Measurements from ENCODE around the gene ABHD14A.

GRCh38 chr3:52029535-52029934 lies 54.7 kb downstream of the ABHD14A start:
- no peak for TF ChIP-seq TCF7 (CRISPR knock-in tag; IDR thresholded peaks at IDR 0.05; ENCODE audit: low read depth)
- TF ChIP-seq, protein P1, sequence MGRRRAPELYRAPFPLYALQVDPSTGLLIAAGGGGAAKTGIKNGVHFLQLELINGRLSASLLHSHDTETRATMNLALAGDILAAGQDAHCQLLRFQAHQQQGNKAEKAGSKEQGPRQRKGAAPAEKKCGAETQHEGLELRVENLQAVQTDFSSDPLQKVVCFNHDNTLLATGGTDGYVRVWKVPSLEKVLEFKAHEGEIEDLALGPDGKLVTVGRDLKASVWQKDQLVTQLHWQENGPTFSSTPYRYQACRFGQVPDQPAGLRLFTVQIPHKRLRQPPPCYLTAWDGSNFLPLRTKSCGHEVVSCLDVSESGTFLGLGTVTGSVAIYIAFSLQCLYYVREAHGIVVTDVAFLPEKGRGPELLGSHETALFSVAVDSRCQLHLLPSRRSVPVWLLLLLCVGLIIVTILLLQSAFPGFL (CRISPR knock-in tag; IDR thresholded peaks at IDR 0.05; ENCODE audit: borderline replicate concordance) = no peak
- TF ChIP-seq, protein P2, sequence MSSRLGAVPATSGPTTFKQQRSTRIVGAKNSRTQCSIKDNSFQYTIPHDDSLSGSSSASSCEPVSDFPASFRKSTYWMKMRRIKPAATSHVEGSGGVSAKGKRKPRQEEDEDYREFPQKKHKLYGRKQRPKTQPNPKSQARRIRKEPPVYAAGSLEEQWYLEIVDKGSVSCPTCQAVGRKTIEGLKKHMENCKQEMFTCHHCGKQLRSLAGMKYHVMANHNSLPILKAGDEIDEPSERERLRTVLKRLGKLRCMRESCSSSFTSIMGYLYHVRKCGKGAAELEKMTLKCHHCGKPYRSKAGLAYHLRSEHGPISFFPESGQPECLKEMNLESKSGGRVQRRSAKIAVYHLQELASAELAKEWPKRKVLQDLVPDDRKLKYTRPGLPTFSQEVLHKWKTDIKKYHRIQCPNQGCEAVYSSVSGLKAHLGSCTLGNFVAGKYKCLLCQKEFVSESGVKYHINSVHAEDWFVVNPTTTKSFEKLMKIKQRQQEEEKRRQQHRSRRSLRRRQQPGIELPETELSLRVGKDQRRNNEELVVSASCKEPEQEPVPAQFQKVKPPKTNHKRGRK (CRISPR knock-in tag; IDR thresholded peaks at IDR 0.05; ENCODE audit: borderline replicate concordance) = no peak
- no peak for TF ChIP-seq SP1 (CRISPR knock-in tag; conservative IDR thresholded peaks at IDR 0.05)
- TF ChIP-seq, protein P3, sequence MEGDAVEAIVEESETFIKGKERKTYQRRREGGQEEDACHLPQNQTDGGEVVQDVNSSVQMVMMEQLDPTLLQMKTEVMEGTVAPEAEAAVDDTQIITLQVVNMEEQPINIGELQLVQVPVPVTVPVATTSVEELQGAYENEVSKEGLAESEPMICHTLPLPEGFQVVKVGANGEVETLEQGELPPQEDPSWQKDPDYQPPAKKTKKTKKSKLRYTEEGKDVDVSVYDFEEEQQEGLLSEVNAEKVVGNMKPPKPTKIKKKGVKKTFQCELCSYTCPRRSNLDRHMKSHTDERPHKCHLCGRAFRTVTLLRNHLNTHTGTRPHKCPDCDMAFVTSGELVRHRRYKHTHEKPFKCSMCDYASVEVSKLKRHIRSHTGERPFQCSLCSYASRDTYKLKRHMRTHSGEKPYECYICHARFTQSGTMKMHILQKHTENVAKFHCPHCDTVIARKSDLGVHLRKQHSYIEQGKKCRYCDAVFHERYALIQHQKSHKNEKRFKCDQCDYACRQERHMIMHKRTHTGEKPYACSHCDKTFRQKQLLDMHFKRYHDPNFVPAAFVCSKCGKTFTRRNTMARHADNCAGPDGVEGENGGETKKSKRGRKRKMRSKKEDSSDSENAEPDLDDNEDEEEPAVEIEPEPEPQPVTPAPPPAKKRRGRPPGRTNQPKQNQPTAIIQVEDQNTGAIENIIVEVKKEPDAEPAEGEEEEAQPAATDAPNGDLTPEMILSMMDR (IDR thresholded peaks at IDR 0.05) = no peak
- TF ChIP-seq, protein P4, sequence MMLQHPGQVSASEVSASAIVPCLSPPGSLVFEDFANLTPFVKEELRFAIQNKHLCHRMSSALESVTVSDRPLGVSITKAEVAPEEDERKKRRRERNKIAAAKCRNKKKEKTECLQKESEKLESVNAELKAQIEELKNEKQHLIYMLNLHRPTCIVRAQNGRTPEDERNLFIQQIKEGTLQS (CRISPR knock-in tag; conservative IDR thresholded peaks at IDR 0.05) = no peak
- no peak for TF ChIP-seq ERG (CRISPR knock-in tag; IDR thresholded peaks at IDR 0.05)
- TF ChIP-seq PRDM15 (CRISPR knock-in tag; IDR thresholded peaks at IDR 0.05) = no peak
- TF ChIP-seq CBFB (CRISPR knock-in tag; IDR thresholded peaks at IDR 0.05; ENCODE audit: low read depth) = no peak
- no peak for TF ChIP-seq OVOL2 (CRISPR knock-in tag; IDR thresholded peaks at IDR 0.05; ENCODE audit: borderline replicate concordance)
- no peak for TF ChIP-seq E2F1 (CRISPR knock-in tag; IDR thresholded peaks at IDR 0.05)
- TF ChIP-seq, protein P5, sequence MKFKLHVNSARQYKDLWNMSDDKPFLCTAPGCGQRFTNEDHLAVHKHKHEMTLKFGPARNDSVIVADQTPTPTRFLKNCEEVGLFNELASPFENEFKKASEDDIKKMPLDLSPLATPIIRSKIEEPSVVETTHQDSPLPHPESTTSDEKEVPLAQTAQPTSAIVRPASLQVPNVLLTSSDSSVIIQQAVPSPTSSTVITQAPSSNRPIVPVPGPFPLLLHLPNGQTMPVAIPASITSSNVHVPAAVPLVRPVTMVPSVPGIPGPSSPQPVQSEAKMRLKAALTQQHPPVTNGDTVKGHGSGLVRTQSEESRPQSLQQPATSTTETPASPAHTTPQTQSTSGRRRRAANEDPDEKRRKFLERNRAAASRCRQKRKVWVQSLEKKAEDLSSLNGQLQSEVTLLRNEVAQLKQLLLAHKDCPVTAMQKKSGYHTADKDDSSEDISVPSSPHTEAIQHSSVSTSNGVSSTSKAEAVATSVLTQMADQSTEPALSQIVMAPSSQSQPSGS (CRISPR knock-in tag; IDR thresholded peaks at IDR 0.05; ENCODE audit: borderline replicate concordance, low read depth) = no peak
- TF ChIP-seq, protein P6, sequence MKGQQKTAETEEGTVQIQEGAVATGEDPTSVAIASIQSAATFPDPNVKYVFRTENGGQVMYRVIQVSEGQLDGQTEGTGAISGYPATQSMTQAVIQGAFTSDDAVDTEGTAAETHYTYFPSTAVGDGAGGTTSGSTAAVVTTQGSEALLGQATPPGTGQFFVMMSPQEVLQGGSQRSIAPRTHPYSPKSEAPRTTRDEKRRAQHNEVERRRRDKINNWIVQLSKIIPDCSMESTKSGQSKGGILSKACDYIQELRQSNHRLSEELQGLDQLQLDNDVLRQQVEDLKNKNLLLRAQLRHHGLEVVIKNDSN (CRISPR knock-in tag; IDR thresholded peaks at IDR 0.05) = no peak
- TF ChIP-seq MAX (CRISPR knock-in tag; IDR thresholded peaks at IDR 0.05) = no peak
